HFF-Myc (cell line): ENCODE results near the gene MRGPRX2.

Source experiments
- DNase-seq: peaks from one replicate; pipeline ENCODE4 v3.0.0-alpha.2; 2011; ENCODE audit warnings: low read depth; ENCODE audit errors: extremely low read depth
- H3K4me3 ChIP-seq: replicated peaks from 2 replicates; pipeline ENCODE4 v1.5.1; 2011; ENCODE audit warnings: low read depth, mild to moderate bottlenecking, control low read depth, low read length
- TF ChIP-seq, protein P1 (sequence below): IDR thresholded peaks from 2 replicates; pipeline ENCODE4 v1.5.1; 2012; ENCODE audit warnings: mild to moderate bottlenecking, low read depth, low read length, control low read depth; ENCODE audit errors: missing control alignments

MRGPRX2 gene

GRCh38 chr11:19059833-19060232, 684 bp downstream of the MRGPRX2 start:
- TF ChIP-seq, protein P1, sequence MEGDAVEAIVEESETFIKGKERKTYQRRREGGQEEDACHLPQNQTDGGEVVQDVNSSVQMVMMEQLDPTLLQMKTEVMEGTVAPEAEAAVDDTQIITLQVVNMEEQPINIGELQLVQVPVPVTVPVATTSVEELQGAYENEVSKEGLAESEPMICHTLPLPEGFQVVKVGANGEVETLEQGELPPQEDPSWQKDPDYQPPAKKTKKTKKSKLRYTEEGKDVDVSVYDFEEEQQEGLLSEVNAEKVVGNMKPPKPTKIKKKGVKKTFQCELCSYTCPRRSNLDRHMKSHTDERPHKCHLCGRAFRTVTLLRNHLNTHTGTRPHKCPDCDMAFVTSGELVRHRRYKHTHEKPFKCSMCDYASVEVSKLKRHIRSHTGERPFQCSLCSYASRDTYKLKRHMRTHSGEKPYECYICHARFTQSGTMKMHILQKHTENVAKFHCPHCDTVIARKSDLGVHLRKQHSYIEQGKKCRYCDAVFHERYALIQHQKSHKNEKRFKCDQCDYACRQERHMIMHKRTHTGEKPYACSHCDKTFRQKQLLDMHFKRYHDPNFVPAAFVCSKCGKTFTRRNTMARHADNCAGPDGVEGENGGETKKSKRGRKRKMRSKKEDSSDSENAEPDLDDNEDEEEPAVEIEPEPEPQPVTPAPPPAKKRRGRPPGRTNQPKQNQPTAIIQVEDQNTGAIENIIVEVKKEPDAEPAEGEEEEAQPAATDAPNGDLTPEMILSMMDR, result no peak
- no peak overlapping the region for H3K4me3 ChIP-seq
- DNase-seq, result no peak

- DNase-seq, result no peak
- no peak overlapping the region for H3K4me3 ChIP-seq
- TF ChIP-seq, protein P1, result no peak
Observed at GRCh38 chr11:19055905-19056304, 4.6 kb downstream of the MRGPRX2 start.

GRCh38 chr11:19055016-19055415, 5.5 kb downstream of the MRGPRX2 start:
- TF ChIP-seq, protein P1, result no peak
- DNase-seq, result no peak
- H3K4me3 ChIP-seq, result no peak overlapping the region

DNA sequence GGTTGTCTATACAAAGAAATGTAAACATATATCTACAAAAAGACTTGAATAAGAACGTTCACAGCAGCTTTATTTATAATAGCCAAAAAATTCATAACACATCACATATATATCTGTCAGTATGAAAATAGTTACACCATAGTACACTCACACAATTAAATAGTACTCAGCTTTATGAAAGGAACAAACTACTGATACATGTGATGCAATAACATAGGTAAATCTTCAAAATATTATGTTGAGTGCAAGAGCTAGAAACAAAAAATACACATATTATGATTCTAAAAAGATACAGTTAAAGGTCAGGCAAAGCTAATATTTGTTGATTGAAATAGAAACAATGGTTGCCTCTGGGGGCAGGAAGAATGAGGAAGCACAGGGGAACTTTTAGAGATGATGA, 6.6 kb downstream of the MRGPRX2 start:
- no peak for DNase-seq
- TF ChIP-seq, protein P1, result no peak
- no peak overlapping the region for H3K4me3 ChIP-seq

DNA sequence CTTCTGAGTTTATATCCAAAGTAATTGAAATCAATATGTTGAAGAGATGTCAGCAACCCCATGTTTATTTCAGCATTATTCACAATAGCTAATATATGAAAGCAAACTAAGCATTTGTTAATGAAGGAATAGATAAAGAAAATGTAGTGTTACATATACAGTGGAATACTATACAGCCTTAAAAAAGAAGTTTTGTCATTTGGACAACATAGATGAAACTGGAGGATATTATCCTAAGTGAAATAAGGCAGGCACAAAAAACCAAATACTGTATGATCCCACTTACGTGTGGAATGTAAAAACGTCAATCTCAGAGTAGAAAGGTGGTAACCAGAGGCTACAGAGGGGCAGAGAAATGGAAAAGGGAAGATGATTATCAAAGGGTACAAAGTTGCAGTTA, 10.2 kb downstream of the MRGPRX2 start:
- H3K4me3 ChIP-seq, result no peak overlapping the region
- TF ChIP-seq, protein P1, result no peak
- DNase-seq, result no peak

DNA sequence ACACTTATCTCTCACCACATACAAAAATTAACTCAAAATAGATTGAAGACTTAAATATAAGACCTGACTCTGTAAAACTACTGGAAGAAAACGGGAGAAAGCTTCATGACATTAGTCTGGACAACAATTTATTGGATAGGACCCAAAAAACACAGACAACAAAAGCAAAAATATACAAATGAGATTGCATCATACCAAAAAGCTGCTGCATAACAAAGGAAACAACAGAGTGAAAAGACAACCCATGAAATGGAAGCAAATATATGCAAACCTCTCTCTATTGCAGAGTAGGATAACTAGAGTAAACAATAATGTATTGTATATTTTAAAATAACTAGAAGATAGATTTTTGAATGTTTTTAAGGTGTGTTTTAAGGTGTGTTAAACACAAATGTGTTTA, 11.2 kb downstream of the MRGPRX2 start:
- TF ChIP-seq, protein P1, result no peak
- H3K4me3 ChIP-seq, result no peak overlapping the region
- no peak for DNase-seq

DNA sequence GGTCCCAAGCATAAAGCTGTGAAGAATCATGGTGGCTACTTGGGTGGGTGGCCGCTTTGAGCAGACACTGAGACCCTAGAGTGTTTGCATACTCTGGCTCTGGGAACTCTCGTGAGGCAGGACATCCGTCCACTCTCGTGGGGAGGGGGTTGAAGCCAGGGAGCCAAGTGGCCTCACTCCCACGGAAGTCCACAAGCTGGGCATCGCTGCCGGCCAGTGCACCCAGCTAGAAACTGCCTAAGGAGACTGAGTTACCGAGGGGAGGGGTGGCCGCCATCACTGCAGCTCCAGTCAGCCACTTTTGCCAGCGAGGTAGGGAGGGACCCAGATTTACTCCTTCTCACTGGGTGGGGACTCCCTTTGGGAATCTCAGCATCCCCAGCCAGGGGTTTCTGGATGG, 20.5 kb downstream of the MRGPRX2 start:
- DNase-seq, result no peak
- TF ChIP-seq, protein P1, result no peak

More for the DNA sequence above, 20.5 kb downstream of the MRGPRX2 start:
- no peak overlapping the region for H3K4me3 ChIP-seq
